OCI-M2 (cell line): ENCODE data around the gene CTTNBP2.

ENCODE experiments used
- DNase-seq: peaks from one replicate; lab custom pipeline; 2025; ENCODE audit not compliant: unreplicated experiment; lab: John Stamatoyannopoulos, UW

CTTNBP2 gene

GRCh38 chr7:117873310-117874190 is at the start of gene CTTNBP2:
Gene CTTNBP2 (minus strand): TSS chr7:117873441. CDS start chr7:117873415, 26 bp downstream.
- no peak for DNase-seq

- DNase-seq = no peak
Observed at GRCh38 chr7:117916309-117916708, 43.1 kb upstream of the CTTNBP2 start.

GRCh38 chr7:117912421-117912820 is 39.2 kb upstream of the CTTNBP2 start:
- no peak for DNase-seq

GRCh38 chr7:117908031-117908795 is 35.0 kb upstream of the CTTNBP2 start:
- no peak for DNase-seq

GRCh38 chr7:117907049-117907640 is 33.9 kb upstream of the CTTNBP2 start:
- no peak for DNase-seq

GRCh38 chr7:117902314-117902889 is 29.2 kb upstream of the CTTNBP2 start:
- DNase-seq = no peak

- no peak for DNase-seq
Observed at GRCh38 chr7:117901089-117901797, 28.0 kb upstream of the CTTNBP2 start.

GRCh38 chr7:117896339-117896738 is 23.1 kb upstream of the CTTNBP2 start:
- no peak for DNase-seq

GRCh38 chr7:117895276-117895675 is 22.0 kb upstream of the CTTNBP2 start:
- no peak for DNase-seq

- no peak for DNase-seq
Observed at GRCh38 chr7:117894037-117894436, 20.8 kb upstream of the CTTNBP2 start.

- no peak for DNase-seq
Observed at GRCh38 chr7:117892821-117893220, 19.6 kb upstream of the CTTNBP2 start.

- DNase-seq = no peak
Observed at GRCh38 chr7:117889611-117890010, 16.4 kb upstream of the CTTNBP2 start.

GRCh38 chr7:117888627-117889026 is 15.4 kb upstream of the CTTNBP2 start:
- no peak for DNase-seq

- no peak for DNase-seq
Observed at GRCh38 chr7:117882594-117882993, 9.4 kb upstream of the CTTNBP2 start.

GRCh38 chr7:117876761-117877160 is 3.5 kb upstream of the CTTNBP2 start:
- DNase-seq = no peak

- no peak for DNase-seq
Observed at GRCh38 chr7:117875566-117875965, 2.3 kb upstream of the CTTNBP2 start.

GRCh38 chr7:117874191-117874700 is 1.0 kb upstream of the CTTNBP2 start:
- no peak for DNase-seq

GRCh38 chr7:117872561-117873309 is 506 bp downstream of the CTTNBP2 start:
- no peak for DNase-seq

GRCh38 chr7:117871778-117872538 is 1.3 kb downstream of the CTTNBP2 start:
- no peak for DNase-seq
